Adrenal gland (tissue), 5 donors: ENCODE measurements around the gene RASA3.

ENCODE experiments used
- POLR2A ChIP-seq, 2 donors: fragments of 450-650 bp; IDR thresholded peaks; one replicate each; pipeline ENCODE4 v1.6.1; 2017; ENCODE audit warnings: antibody characterized with exemption in 2 of 2, mild to moderate bottlenecking in 2 of 2, moderate library complexity in 1 of 2
- TF ChIP-seq, protein P1 (sequence below), 6 experiments: fragments of 450-650 bp in 4 of 6; fragments of 200-600 bp in 2 of 6; sonication (generic) in 1 of 6; IDR thresholded peaks; 1 replicate in 5 of 6; 2 replicates in 1 of 6; pipeline versions ENCODE4 v1.5.1 to v1.8.0; 2016 to 2021; ENCODE audit warnings: antibody characterized with exemption in 6 of 6, mild to moderate bottlenecking in 2 of 6, moderate library complexity in 1 of 6
- donor health status: DM: no; HTN: no; CAD: no.

DNA sequence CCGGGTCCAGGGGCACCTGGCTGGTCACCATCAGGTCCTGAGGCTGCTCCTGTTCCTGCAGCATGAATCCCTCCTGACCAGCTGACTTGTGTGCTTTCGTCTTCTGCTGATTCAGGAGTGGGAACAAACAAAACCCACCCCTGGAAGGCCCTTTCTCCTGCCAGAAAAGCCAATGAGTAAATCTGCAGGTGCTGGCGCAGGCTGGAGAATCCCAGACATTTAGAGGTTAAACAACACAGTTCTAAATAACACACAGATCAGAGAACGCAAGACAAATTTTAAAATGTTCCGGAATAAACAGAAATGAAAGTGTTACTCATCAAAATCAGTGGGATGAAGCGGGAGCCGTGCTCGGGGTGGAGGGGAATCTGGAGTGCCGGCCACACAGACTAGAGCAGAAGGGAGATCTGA, 97.9 kb downstream of the RASA3 start:
- TF ChIP-seq, protein P1, sequence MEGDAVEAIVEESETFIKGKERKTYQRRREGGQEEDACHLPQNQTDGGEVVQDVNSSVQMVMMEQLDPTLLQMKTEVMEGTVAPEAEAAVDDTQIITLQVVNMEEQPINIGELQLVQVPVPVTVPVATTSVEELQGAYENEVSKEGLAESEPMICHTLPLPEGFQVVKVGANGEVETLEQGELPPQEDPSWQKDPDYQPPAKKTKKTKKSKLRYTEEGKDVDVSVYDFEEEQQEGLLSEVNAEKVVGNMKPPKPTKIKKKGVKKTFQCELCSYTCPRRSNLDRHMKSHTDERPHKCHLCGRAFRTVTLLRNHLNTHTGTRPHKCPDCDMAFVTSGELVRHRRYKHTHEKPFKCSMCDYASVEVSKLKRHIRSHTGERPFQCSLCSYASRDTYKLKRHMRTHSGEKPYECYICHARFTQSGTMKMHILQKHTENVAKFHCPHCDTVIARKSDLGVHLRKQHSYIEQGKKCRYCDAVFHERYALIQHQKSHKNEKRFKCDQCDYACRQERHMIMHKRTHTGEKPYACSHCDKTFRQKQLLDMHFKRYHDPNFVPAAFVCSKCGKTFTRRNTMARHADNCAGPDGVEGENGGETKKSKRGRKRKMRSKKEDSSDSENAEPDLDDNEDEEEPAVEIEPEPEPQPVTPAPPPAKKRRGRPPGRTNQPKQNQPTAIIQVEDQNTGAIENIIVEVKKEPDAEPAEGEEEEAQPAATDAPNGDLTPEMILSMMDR (IDR thresholded peaks at IDR 0.05) = no peak
- no peak for TF ChIP-seq POLR2A (IDR thresholded peaks at IDR 0.05)
